NCI-H82 treated with DMSO at 0.1 percent for 48 hours (cell line): ENCODE data around the gene RRAS2.

Source experiments
- DNase-seq: peaks from one replicate; lab custom pipeline; 2025; ENCODE audit not compliant: unreplicated experiment; lab: John Stamatoyannopoulos, UW

Gene RRAS2

DNA sequence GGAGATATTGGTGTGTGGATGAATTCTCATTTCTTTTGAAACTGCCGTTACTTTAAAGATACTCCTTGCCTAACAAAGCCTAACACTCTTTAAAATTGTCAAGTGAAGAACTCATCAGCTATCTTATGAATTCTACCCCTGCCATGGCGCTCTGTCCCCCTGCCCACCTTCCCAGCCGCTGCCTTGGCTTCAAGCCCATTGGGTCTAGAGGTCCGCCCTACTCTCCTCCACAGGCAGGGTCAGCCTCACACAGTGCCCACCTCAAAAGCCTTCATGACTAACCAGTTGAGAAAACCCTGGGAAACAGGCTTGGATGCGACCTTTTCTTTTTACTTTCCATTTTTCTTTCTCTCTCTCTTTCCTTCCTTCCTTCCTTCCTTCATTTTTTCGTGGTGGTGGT lies 128.6 kb downstream of the RRAS2 start:
- no peak for DNase-seq

DNA sequence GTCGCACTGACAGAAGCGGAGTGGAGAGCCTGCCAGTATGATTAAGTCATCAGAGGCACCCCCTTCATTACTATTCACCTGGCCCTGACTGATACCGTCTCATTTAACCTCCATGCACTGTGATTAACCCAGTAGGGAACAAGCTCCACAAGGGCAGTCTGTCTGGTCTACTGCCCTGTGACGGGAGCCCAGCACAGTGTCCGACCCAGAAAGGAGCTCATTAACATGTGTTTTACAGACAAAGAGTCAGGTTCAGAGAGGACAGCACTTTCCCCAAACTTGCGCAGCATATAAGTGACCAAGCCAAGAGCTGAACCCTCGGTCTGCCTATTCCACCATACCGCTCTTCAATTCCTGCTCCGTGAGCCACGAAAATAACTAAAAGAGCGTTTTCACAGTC lies 129.5 kb downstream of the RRAS2 start:
- DNase-seq, result no peak

DNA sequence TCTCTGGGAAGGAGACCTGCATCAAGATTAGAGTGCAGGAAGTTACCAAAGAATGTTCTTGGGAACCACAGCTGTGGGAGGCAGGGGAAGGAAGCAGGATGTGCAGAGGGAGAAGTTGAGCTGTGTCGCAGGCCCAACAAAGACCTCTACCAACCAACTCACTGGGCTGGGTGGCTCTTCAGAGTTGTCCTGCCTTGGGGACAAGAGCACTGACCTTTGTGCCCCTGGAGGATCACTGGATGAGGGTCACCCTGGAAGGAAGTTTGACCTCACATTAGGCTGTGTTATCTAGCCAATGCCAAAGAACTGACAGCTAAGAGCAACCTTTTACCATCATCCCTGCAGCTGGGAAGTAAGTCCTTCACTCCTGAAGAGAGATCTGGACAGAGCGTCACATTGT lies 130.6 kb downstream of the RRAS2 start:
- DNase-seq, result no peak
